ENCODE measurements around the gene CAPN1. TPM values are rescaled to one million over a fixed set of nuclear protein-coding genes. Genes with fewer than 3 reads are reported as not detected.

The CAPN1 gene
- total and polyA plus RNA-seq, 8 donors: 80.5 to 248 (median 88.0) TPM

DNA sequence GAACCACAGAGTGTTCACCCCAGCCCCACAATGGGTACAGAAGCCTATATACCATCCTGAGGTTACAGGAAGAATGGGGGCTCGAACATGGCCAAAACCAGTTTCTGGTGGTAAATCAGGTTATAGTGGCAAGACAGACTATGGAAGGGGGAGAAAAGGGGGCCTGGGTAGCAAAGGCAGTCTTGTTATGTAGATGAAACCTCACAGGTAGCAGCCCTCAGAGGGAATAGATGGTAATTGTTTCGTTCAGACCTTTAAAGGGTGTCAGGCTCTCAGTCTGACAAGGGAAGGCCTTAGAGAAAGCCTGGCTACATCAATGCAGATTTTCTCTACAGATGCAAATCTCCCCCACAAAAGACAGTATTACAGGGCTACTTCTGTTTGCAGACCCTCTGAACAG is 3.4 kb downstream of the CAPN1 start:
- TF ChIP-seq, protein P1, sequence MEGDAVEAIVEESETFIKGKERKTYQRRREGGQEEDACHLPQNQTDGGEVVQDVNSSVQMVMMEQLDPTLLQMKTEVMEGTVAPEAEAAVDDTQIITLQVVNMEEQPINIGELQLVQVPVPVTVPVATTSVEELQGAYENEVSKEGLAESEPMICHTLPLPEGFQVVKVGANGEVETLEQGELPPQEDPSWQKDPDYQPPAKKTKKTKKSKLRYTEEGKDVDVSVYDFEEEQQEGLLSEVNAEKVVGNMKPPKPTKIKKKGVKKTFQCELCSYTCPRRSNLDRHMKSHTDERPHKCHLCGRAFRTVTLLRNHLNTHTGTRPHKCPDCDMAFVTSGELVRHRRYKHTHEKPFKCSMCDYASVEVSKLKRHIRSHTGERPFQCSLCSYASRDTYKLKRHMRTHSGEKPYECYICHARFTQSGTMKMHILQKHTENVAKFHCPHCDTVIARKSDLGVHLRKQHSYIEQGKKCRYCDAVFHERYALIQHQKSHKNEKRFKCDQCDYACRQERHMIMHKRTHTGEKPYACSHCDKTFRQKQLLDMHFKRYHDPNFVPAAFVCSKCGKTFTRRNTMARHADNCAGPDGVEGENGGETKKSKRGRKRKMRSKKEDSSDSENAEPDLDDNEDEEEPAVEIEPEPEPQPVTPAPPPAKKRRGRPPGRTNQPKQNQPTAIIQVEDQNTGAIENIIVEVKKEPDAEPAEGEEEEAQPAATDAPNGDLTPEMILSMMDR (IDR thresholded peaks at IDR 0.05): no peak
- Histone ChIP-seq H3K36me3 (peaks cover 0 to 69% of the 10 kb centered on the region in 2 donors), H3K9me3 (no peaks in the 10 kb centered on the region), H3K27me3 (no peaks in the 10 kb centered on the region), H3K4me1 (peaks cover 4 to 35% of the 10 kb centered on the region in 2 donors), H3K27ac (no peak overlapping the region), H3K4me3 (no peak overlapping the region)
- ATAC-seq (no peak), DNase-seq (no peak)
- intact Hi-C loops (cut with DNase I): no loop called here

DNA sequence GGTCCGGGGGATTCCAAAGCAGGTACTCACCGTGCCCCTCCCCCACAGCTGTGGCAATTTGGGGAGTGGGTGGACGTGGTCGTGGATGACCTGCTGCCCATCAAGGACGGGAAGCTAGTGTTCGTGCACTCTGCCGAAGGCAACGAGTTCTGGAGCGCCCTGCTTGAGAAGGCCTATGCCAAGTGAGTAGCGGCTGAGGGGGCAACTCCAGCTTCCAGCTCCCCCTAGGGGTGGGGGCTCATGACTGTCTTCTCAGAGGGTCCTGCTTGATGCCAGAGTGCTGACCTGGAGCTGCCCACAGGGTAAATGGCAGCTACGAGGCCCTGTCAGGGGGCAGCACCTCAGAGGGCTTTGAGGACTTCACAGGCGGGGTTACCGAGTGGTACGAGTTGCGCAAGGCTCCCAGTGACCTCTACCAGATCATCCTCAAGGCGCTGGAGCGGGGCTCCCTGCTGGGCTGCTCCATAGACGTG is 4.2 kb downstream of the CAPN1 start:
- Histone ChIP-seq H3K4me3 (no peak overlapping the region), H3K4me1 (peaks cover 4 to 28% of the 10 kb centered on the region in 2 donors), H3K27me3 (no peaks in the 10 kb centered on the region), H3K36me3 (peaks cover 0 to 77% of the 10 kb centered on the region in 2 donors), H3K9me3 (no peaks in the 10 kb centered on the region), H3K27ac (no peak overlapping the region)
- intact Hi-C loops (cut with DNase I): no loop called here
- TF ChIP-seq, protein P1 (IDR thresholded peaks at IDR 0.05): no peak
- peak in 1 of 4 donors; percentile 69 for DNase-seq
- no peak for ATAC-seq

DNA sequence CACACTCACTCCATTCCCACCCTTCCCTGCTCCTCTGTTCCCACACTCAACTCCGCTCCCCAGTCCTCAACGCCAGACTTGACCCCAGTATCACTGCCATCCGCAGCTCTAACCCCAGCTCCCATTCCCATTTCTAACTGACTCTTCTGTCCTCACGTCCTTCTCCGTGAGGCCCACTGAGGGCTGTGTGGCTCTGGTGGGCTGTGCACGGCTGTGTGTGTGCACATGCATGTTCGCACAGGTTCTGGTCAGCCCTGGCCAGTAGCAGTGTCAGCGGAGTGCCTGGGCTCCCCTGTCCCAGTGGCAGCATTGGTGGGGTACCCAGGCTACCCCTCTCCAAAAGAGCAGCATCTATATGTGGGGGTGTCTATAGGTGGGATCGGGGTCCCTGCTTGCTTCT is 5.0 kb downstream of the CAPN1 start:
- Histone ChIP-seq H3K4me1 (peaks cover 4 to 26% of the 10 kb centered on the region in 2 donors), H3K4me3 (no peak overlapping the region), H3K9me3 (no peaks in the 10 kb centered on the region), H3K27ac (no peak overlapping the region), H3K36me3 (peaks cover 0 to 85% of the 10 kb centered on the region in 2 donors), H3K27me3 (no peaks in the 10 kb centered on the region)
- intact Hi-C loops (cut with DNase I): no loop called here
- ATAC-seq (no peak), DNase-seq (peak in 1 of 4 donors; percentile 44)
- TF ChIP-seq, protein P1 (IDR thresholded peaks at IDR 0.05): no peak

DNA sequence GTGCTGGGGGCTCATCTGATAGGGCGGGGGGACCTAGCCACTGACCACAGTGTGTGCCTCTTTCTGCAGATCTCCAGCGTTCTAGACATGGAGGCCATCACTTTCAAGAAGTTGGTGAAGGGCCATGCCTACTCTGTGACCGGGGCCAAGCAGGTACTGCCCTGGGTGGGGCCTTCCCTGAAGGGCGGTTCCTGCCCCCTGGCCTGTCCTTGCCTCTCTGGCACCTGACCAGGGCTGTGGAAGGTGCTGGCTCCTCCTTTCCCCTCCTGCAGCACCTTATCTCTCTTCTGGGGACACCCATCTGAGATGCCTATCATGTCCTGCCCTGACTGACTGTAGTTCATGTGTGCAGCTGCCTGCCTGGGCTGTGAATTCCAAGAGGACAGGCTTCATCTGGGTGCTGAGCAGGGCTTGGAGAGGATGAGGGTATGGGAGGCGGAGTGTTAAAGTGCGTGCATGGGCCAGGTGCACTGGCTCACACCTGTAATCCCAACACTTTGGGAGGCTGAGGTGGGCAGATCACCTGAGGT is 5.5 kb downstream of the CAPN1 start:
- DNase-seq: peak in 1 of 4 donors; percentile 51
- TF ChIP-seq, protein P1 (IDR thresholded peaks at IDR 0.05): no peak
- Histone ChIP-seq H3K27me3 (no peaks in the 10 kb centered on the region), H3K9me3 (no peaks in the 10 kb centered on the region), H3K36me3 (peaks cover 0 to 90% of the 10 kb centered on the region in 2 donors), H3K27ac (no peak overlapping the region), H3K4me1 (peaks cover 4 to 26% of the 10 kb centered on the region in 2 donors), H3K4me3 (no peak overlapping the region)
- ATAC-seq: no peak
- intact Hi-C loops (cut with DNase I): no loop called here

DNA sequence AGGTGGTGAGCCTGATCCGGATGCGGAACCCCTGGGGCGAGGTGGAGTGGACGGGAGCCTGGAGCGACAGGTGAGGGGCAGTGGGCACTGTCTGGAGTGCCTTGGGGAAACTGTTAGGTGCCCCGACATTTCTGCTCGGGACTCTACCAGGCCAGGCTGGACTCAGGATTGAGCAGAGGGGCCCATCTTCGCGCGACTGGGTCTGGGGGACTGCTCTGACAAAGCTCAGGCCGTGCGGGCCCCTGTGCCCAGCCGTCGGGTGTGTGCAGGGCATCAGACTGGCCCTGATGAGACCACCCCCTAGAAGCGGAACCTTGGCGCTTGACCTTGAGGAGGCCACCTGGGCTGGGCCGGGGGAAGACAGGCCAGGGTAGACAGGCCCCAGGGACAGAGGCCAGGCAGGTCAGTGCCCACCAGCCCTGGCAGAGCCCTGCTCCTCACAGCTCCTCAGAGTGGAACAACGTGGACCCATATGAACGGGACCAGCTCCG is 6.3 kb downstream of the CAPN1 start:
- Histone ChIP-seq H3K36me3 (peaks cover 0 to 98% of the 10 kb centered on the region in 2 donors), H3K27ac (no peak overlapping the region), H3K4me3 (no peak overlapping the region), H3K4me1 (peaks cover 4 to 17% of the 10 kb centered on the region in 2 donors), H3K27me3 (no peaks in the 10 kb centered on the region), H3K9me3 (no peaks in the 10 kb centered on the region)
- ATAC-seq (no peak), DNase-seq (peak in 1 of 4 donors; percentile 68)
- TF ChIP-seq, protein P1 (IDR thresholded peaks at IDR 0.05): no peak
- intact Hi-C loops (cut with DNase I): no loop called here

Measured in left lung (tissue), 10 donors.